Daoy (cell line): ENCODE data around the gene RPL23. TPM values are rescaled to one million over a fixed set of nuclear protein-coding genes. Genes with fewer than 3 reads are reported as not detected.

Experiments used
- DNase-seq: peaks from one replicate; pipeline ENCODE4 v3.0.0-alpha.2; 2015; ENCODE audit warnings: low read depth
- total RNA-seq: library from RNA; depleted of rRNA; stranded (reverse); fragments of >200 nt; shearing (Covaris generic); gene quantifications from 2 replicates; pipeline ENCODE4 v1.2.3, GENCODE V29; 2014; rRNA removed

Gene RPL23
- total RNA-seq, 1 experiment from 2014 or later = 1,311 TPM

DNA sequence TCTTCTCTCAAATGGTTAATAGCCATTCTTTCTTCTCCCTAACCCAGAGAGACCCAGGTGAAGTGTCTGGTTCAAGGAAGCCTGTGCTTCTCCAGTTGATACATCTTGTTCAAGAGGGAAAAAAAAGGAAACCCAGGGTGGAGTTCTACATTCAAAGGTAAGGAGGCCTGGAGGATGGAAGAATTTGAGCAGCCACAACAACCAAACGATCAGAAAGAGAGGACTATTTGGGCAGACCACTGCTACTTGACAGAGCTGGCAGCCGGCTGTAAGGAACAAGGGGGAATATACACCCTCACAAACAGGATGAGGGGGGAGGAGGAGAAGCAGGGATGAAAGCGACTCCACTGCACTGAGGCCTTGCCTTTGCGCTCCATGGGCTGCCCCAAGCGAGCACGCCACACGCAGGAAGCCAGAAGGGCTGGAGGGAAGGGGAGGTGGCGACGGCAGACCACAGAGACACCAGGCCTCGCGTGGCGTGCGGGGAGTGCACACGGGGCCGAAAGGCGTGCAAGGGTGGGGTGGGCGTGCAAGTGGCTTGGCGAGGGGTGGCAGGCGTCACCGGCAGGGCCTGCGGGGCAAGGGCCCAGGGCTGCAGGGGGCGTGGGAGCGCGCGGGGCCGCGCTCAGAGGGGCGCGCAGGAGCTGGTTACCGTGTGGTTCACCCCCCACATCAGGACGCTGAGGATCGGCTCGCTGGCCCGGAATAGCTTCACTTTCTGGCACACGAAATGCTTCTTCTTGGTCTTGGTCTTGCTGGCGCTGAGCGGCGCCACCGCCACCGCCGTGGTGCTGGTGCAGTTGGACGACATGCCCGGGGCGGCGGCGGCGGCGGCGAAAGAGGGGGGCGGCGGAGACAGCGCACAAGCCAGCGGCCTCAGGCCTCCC, 54.7 kb downstream of the RPL23 start:
- peak; percentile 50 for DNase-seq

Other genes with a start within 250 kb of the RPL23 start
- gene SRCIN1, start 247.8 kb downstream of the RPL23 start, total RNA-seq = 0.03 and 0.80 TPM in 2 replicates
- 7.0 and 8.2 TPM in 2 replicates for gene EPOP, start 178.8 kb downstream of the RPL23 start, total RNA-seq
- 12.4 and 12.9 TPM in 2 replicates for gene MLLT6, start 148.4 kb downstream of the RPL23 start, total RNA-seq
- 0.57 and 3.4 TPM in 2 replicates for gene CISD3, start 123.4 kb downstream of the RPL23 start, total RNA-seq
- 3.3 and 3.5 TPM in 2 replicates for gene PCGF2, start 105.4 kb downstream of the RPL23 start, total RNA-seq
- 524 and 545 TPM in 2 replicates for gene PSMB3, start 101.0 kb downstream of the RPL23 start, total RNA-seq
- gene PIP4K2B, start 54.2 kb downstream of the RPL23 start, total RNA-seq = 16.6 and 22.4 TPM in 2 replicates
- 9.8 and 17.3 TPM in 2 replicates for gene CWC25, start 28.4 kb downstream of the RPL23 start, total RNA-seq
- gene LASP1, start 16.3 kb upstream of the RPL23 start, total RNA-seq = 71.0 and 77.9 TPM in 2 replicates
- not detected in 2 replicates for gene FBXO47, start 113.7 kb upstream of the RPL23 start, total RNA-seq